IPS-15b (cell line): ENCODE results near the gene CLOCK.
"Not testable (repeated sequence)": the region's sequence is repeated elsewhere in the genome, so short reads cannot be mapped to it uniquely, and the experiment has no call there.

Source experiments
- H3K27me3 ChIP-seq: one replicate; pipeline ENCODE4 v1.6.1; 2013; ENCODE audit warnings: low read length; ENCODE audit not compliant: control insufficient read depth, insufficient read depth
- H3K36me3 ChIP-seq: one replicate; pipeline ENCODE4 v1.6.1; 2013; ENCODE audit warnings: low read length; ENCODE audit not compliant: control insufficient read depth, insufficient read depth
- H3K4me1 ChIP-seq: one replicate; pipeline ENCODE4 v1.6.1; 2013; ENCODE audit warnings: mild to moderate bottlenecking, low read length; ENCODE audit not compliant: control insufficient read depth, insufficient read depth
- H3K4me3 ChIP-seq: one replicate; pipeline ENCODE4 v1.5.1; 2013; ENCODE audit warnings: low read depth, low read length
- H3K9ac ChIP-seq: one replicate; pipeline ENCODE4 v1.6.1; 2013; ENCODE audit warnings: low read depth, mild to moderate bottlenecking, low read length
- H3K9me3 ChIP-seq: one replicate; pipeline ENCODE4 v1.6.1; 2013; ENCODE audit warnings: mild to moderate bottlenecking, low read length; ENCODE audit not compliant: control insufficient read depth, insufficient read depth

CLOCK gene

GRCh38 chr4:55554453-55555030 is 7.8 kb upstream of the CLOCK start:
- Histone ChIP-seq H3K36me3 (no peaks in the 10 kb centered on the region), H3K4me1 (peaks cover 9% of the 10 kb centered on the region), H3K9ac (no peak overlapping the region), H3K4me3 (no peak overlapping the region), H3K9me3 (no peaks in the 10 kb centered on the region), H3K27me3 (no peaks in the 10 kb centered on the region)

- Histone ChIP-seq H3K9me3 (no peaks in the 10 kb centered on the region), H3K4me3 (no peak overlapping the region), H3K9ac (peak overlapping the region; percentile 40)
Observed at GRCh38 chr4:55553441-55554201, 6.9 kb upstream of the CLOCK start.

GRCh38 chr4:55551964-55552363 is 5.3 kb upstream of the CLOCK start:
- H3K4me1 ChIP-seq, result peaks cover 21% of the 10 kb centered on the region
- not testable (repeated sequence) for H3K9me3 ChIP-seq, H3K27me3 ChIP-seq, H3K4me3 ChIP-seq, H3K36me3 ChIP-seq, H3K9ac ChIP-seq

More at GRCh38 chr4:55553441-55554201, 6.9 kb upstream of the CLOCK start:
- no peaks in the 10 kb centered on the region for H3K36me3 ChIP-seq
- H3K27me3 ChIP-seq, result no peaks in the 10 kb centered on the region
- H3K4me1 ChIP-seq, result peaks cover 10% of the 10 kb centered on the region

- Histone ChIP-seq H3K4me1 (peaks cover 21% of the 10 kb centered on the region), H3K4me3 (no peak overlapping the region), H3K9me3 (no peaks in the 10 kb centered on the region), H3K27me3 (no peaks in the 10 kb centered on the region), H3K9ac (no peak overlapping the region), H3K36me3 (no peaks in the 10 kb centered on the region)
Observed at GRCh38 chr4:55549888-55550287, 3.2 kb upstream of the CLOCK start.

GRCh38 chr4:55547918-55548317 is 1.2 kb upstream of the CLOCK start:
- Histone ChIP-seq H3K36me3 (no peaks in the 10 kb centered on the region), H3K4me1 (peaks cover 20% of the 10 kb centered on the region), H3K4me3 (peak overlapping the region; percentile 85), H3K9ac (no peak overlapping the region), H3K9me3 (no peaks in the 10 kb centered on the region), H3K27me3 (no peaks in the 10 kb centered on the region)

- Histone ChIP-seq H3K36me3 (no peaks in the 10 kb centered on the region), H3K9me3 (no peaks in the 10 kb centered on the region), H3K9ac (peak overlapping the region; percentile 86), H3K4me3 (peak overlapping the region; percentile 85), H3K4me1 (peaks cover 22% of the 10 kb centered on the region), H3K27me3 (no peaks in the 10 kb centered on the region)
Observed at GRCh38 chr4:55547466-55547770, 709 bp upstream of the CLOCK start.

GRCh38 chr4:55546506-55546755 is 278 bp downstream of the CLOCK start:
- Histone ChIP-seq H3K4me3 (peak overlapping the region; percentile 85), H3K36me3 (no peaks in the 10 kb centered on the region), H3K27me3 (no peaks in the 10 kb centered on the region), H3K4me1 (peaks cover 24% of the 10 kb centered on the region), H3K9me3 (no peaks in the 10 kb centered on the region), H3K9ac (peak overlapping the region; percentile 86)

- H3K4me3 ChIP-seq, result peak overlapping the region; percentile 58
- H3K9me3 ChIP-seq, result no peaks in the 10 kb centered on the region
- no peaks in the 10 kb centered on the region for H3K36me3 ChIP-seq
- no peaks in the 10 kb centered on the region for H3K27me3 ChIP-seq
- peaks cover 24% of the 10 kb centered on the region for H3K4me1 ChIP-seq
- H3K9ac ChIP-seq, result peak overlapping the region; percentile 5
Observed at GRCh38 chr4:55545641-55546505, 836 bp downstream of the CLOCK start.

GRCh38 chr4:55545151-55545550 is 1.6 kb downstream of the CLOCK start:
- Histone ChIP-seq H3K4me3 (peak overlapping the region; percentile 58), H3K27me3 (no peaks in the 10 kb centered on the region), H3K9me3 (no peaks in the 10 kb centered on the region), H3K9ac (peak overlapping the region; percentile 5), H3K36me3 (no peaks in the 10 kb centered on the region), H3K4me1 (peaks cover 24% of the 10 kb centered on the region)

GRCh38 chr4:55543858-55544257 is 2.9 kb downstream of the CLOCK start:
- Histone ChIP-seq H3K9ac (no peak overlapping the region), H3K36me3 (no peaks in the 10 kb centered on the region), H3K4me1 (peaks cover 24% of the 10 kb centered on the region), H3K9me3 (no peaks in the 10 kb centered on the region), H3K27me3 (no peaks in the 10 kb centered on the region), H3K4me3 (no peak overlapping the region)

- H3K9me3 ChIP-seq, result no peaks in the 10 kb centered on the region
- peaks cover 11% of the 10 kb centered on the region for H3K4me1 ChIP-seq
- no peak overlapping the region for H3K9ac ChIP-seq
- no peaks in the 10 kb centered on the region for H3K27me3 ChIP-seq
- no peaks in the 10 kb centered on the region for H3K36me3 ChIP-seq
- no peak overlapping the region for H3K4me3 ChIP-seq
Observed at GRCh38 chr4:55540271-55540670, 6.4 kb downstream of the CLOCK start.

GRCh38 chr4:55539658-55540057 is 7.1 kb downstream of the CLOCK start:
- H3K9me3 ChIP-seq, result no peaks in the 10 kb centered on the region
- no peak overlapping the region for H3K9ac ChIP-seq
- H3K4me3 ChIP-seq, result no peak overlapping the region
- H3K4me1 ChIP-seq, result peaks cover 11% of the 10 kb centered on the region
- H3K27me3 ChIP-seq, result no peaks in the 10 kb centered on the region
- no peaks in the 10 kb centered on the region for H3K36me3 ChIP-seq
